GM12878 (cell line): ENCODE results near the gene TEX36. TPM values are rescaled to one million over a fixed set of nuclear protein-coding genes. Genes with fewer than 3 reads are reported as not detected.

ENCODE experiments used
- ATAC-seq: fragments of 200-7000 bp; cut with Tn5 transposase; 3 replicates; pipeline ENCODE4 v1.9.1; 2020; ENCODE audit warnings: mild to moderate bottlenecking, moderate library complexity
- BruUV-seq: library from RNA; stranded (reverse); fragments of 400-500 nt; replicated peaks from 2 replicates; lab custom pipeline; 2021; lab: Mats Ljungman, UMichigan
- CTCF ChIA-PET: fragments of 300-600 bp; sonication (Branson Sonifier 250); formaldehyde crosslinking; extraction: SDS; loops from one replicate; lab custom pipeline; 2021; ENCODE audit warnings: inconsistent platforms; lab: Yijun Ruan, JAX
- POLR2A ChIA-PET: fragments of 350-600 bp; formaldehyde crosslinking; extraction: SDS; loops from one replicate; lab custom pipeline; 2021; ENCODE audit warnings: inconsistent platforms; lab: Charles Lee
- RAD21 ChIA-PET: fragments of 300-600 bp; sonication (Branson Sonifier 250); formaldehyde crosslinking; loops from one replicate; lab custom pipeline; 2023; ENCODE audit warnings: antibody characterized with exemption; ENCODE audit not compliant: unreplicated experiment; lab: Charles Lee
- SMC1A ChIA-PET: fragments of 300-600 bp; sonication (Branson Sonifier 250); formaldehyde crosslinking; loops from one replicate; lab custom pipeline; 2023; ENCODE audit not compliant: unreplicated experiment, uncharacterized antibody; lab: Charles Lee
- DNase-seq: peaks from one replicate; pipeline ENCODE4 v3.0.0-alpha.2; 2011; ENCODE audit warnings: low read depth, low spot score
- FAIRE-seq: peaks from 3 replicates; lab custom pipeline; 2011; peaks lifted over from hg19 to GRCh38; lab: Jason Lieb, UNC
- H2AFZ ChIP-seq: 2 replicates; pipeline ENCODE4 v1.6.0; 2011; ENCODE audit warnings: low read depth, low read length, control low read depth; ENCODE audit not compliant: control insufficient read depth
- H3K27ac ChIP-seq: 2 replicates; pipeline ENCODE4 v1.5.1; 2011; ENCODE audit warnings: control low read depth; ENCODE audit not compliant: control insufficient read depth, insufficient read depth
- H3K27me3 ChIP-seq, 2 experiments: replicated peaks in 1 of 2; 2 replicates each; pipeline versions ENCODE4 v1.6.0 to v1.6.1; 2011; ENCODE audit warnings: low read length in 1 of 2; ENCODE audit not compliant: control insufficient read depth in 2 of 2, insufficient read depth in 2 of 2
- H3K36me3 ChIP-seq, 2 experiments: 2 replicates each; pipeline ENCODE4 v1.5.1; 2011; ENCODE audit warnings: low read length in 1 of 2; ENCODE audit not compliant: control insufficient read depth in 2 of 2, insufficient read depth in 2 of 2
- H3K4me1 ChIP-seq: 2 replicates; pipeline ENCODE4 v1.6.1; 2011; ENCODE audit warnings: mild to moderate bottlenecking, low read length, moderate library complexity, mixed read lengths; ENCODE audit not compliant: control insufficient read depth, insufficient read depth
- H3K4me2 ChIP-seq: 2 replicates; pipeline ENCODE4 v1.6.0; 2011; ENCODE audit warnings: control low read depth; ENCODE audit not compliant: control insufficient read depth, insufficient read depth
- H3K4me3 ChIP-seq: fragments of 200-600 bp; sonication (generic); 2 replicates; pipeline ENCODE4 v1.5.1; 2016
- H3K79me2 ChIP-seq: 2 replicates; pipeline ENCODE4 v1.6.0; 2011; ENCODE audit warnings: low read length; ENCODE audit not compliant: control insufficient read depth, insufficient read depth
- H3K9ac ChIP-seq: 2 replicates; pipeline ENCODE4 v1.8.0; 2011; ENCODE audit warnings: low read length, control low read depth, mixed read lengths; ENCODE audit not compliant: control insufficient read depth, insufficient read depth
- H3K9me3 ChIP-seq: replicated peaks from 3 replicates; pipeline ENCODE4 v1.5.1; 2011; ENCODE audit warnings: mild to moderate bottlenecking, low read length; ENCODE audit not compliant: control insufficient read depth, insufficient read depth
- H4K20me1 ChIP-seq: 2 replicates; pipeline ENCODE4 v1.6.0; 2011; ENCODE audit not compliant: control insufficient read depth, insufficient read depth
- CUX1 ChIP-seq: IDR thresholded peaks from 2 replicates; pipeline ENCODE4 v1.6.1; 2012; ENCODE audit warnings: improper control_type of control experiment, low read depth, low read length; ENCODE audit not compliant: insufficient replicate concordance
- ETV6 ChIP-seq, 2 experiments: fragments of 450-650 bp in 1 of 2; IDR thresholded peaks in 1 of 2; conservative IDR thresholded peaks in 1 of 2; 2 replicates each; pipeline ENCODE4 v1.6.1; 2014; ENCODE audit warnings: antibody characterized with exemption in 1 of 2, borderline replicate concordance in 1 of 2, low read depth in 1 of 2, mild to moderate bottlenecking in 1 of 2, moderate library complexity in 1 of 2
- FOS ChIP-seq: IDR thresholded peaks from 3 replicates; pipeline ENCODE4 v1.6.1; 2011; ENCODE audit warnings: borderline replicate concordance; ENCODE audit not compliant: insufficient read length; ENCODE audit errors: extremely low read depth
- MEF2A ChIP-seq: IDR thresholded peaks from 2 replicates; pipeline ENCODE4 v1.6.1; 2011; ENCODE audit warnings: low read depth, mild to moderate bottlenecking, low read length, moderate library complexity; ENCODE audit not compliant: insufficient read depth
- PAX5 ChIP-seq: IDR thresholded peaks from 2 replicates; pipeline ENCODE4 v1.6.1; 2011; ENCODE audit warnings: low read depth, low read length, borderline replicate concordance
- PAX8 ChIP-seq: fragments of 450-650 bp; IDR thresholded peaks from 2 replicates; pipeline ENCODE4 v1.6.1; 2017; ENCODE audit warnings: mild to moderate bottlenecking, moderate library complexity
- POLR2AphosphoS5 ChIP-seq: IDR thresholded peaks from 2 replicates; pipeline ENCODE4 v1.6.1; 2011; ENCODE audit warnings: mild to moderate bottlenecking, low read length, inconsistent platforms
- RAD51 ChIP-seq: fragments of 450-650 bp; IDR thresholded peaks from 2 replicates; pipeline ENCODE4 v1.6.1; 2016; ENCODE audit warnings: moderate library complexity, mild to moderate bottlenecking, inconsistent platforms
- ZNF207 ChIP-seq: fragments of 450-650 bp; IDR thresholded peaks from 2 replicates; pipeline ENCODE4 v1.6.1; 2014; ENCODE audit warnings: antibody characterized with exemption, mild to moderate bottlenecking, borderline replicate concordance
- ZNF217 ChIP-seq: fragments of 450-650 bp; IDR thresholded peaks from 2 replicates; pipeline ENCODE4 v1.6.1; 2017; ENCODE audit warnings: antibody characterized with exemption, mild to moderate bottlenecking
- WGBS: methylation state at CpG from one replicate; pipeline ENCODE4 v1.1.6; 2016; ENCODE audit warnings: low lambda C conversion rate; ENCODE audit not compliant: insufficient replicate concordance, insufficient coverage; ENCODE audit errors: missing lambda C conversion rate; 5-methylcytosine and 5-hydroxymethylcytosine counted together
- in situ Hi-C: fragments of 300-500 bp; cut with MboI; formaldehyde crosslinking; loops from 9 replicates; pipeline ENCODE4 v1.14.3; 2018; ENCODE audit warnings: mixed read lengths
- intact Hi-C: fragments of 100-400 bp; cut with micrococcal nuclease; formaldehyde crosslinking; loops from one replicate; pipeline ENCODE4 v1.14.2; 2022; ENCODE audit not compliant: unreplicated experiment
- polyA plus RNA-seq, 11 experiments: library from polyadenylated mRNA; depleted of rRNA in 4 of 11; unstranded in 6 of 11; stranded (reverse) in 5 of 11; fragments of >200 nt; fragmentation: Nextera tagmentation in 4 of 11; fragmentation: Illumina TruSeq in 1 of 11; extraction: Ambion mirVana in 4 of 11; extraction: Trizol in 1 of 11; gene quantifications; 1 replicate in 1 of 11; 2 replicates in 10 of 11; pipeline versions ENCODE4 v1.2.1 to v1.2.3, GENCODE V29; 2011 to 2016; ENCODE audit warnings: inconsistent platforms in 2 of 11, missing spikeins in 2 of 11, low read depth in 1 of 11
- total RNA-seq, 4 experiments: library from RNA; depleted of rRNA in 3 of 4; stranded (reverse); fragments of >200 nt in 3 of 4; fragmentation: Illumina TruSeq in 1 of 4; extraction: Trizol in 1 of 4; gene quantifications; 2 replicates each; pipeline versions ENCODE4 v1.2.1 to v1.2.3, GENCODE V29; 2013 to 2021
- TF ChIP-seq, protein P1 (sequence below): fragments of 450-650 bp; conservative IDR thresholded peaks from 2 replicates; pipeline ENCODE4 v1.6.1; 2017; ENCODE audit warnings: mild to moderate bottlenecking, moderate library complexity

Gene TEX36
- total and polyA plus RNA-seq, 10 of the 15 experiments (the other 5 are each of a cell fraction or from before 2014, with no cell fraction given): not detected

DNA sequence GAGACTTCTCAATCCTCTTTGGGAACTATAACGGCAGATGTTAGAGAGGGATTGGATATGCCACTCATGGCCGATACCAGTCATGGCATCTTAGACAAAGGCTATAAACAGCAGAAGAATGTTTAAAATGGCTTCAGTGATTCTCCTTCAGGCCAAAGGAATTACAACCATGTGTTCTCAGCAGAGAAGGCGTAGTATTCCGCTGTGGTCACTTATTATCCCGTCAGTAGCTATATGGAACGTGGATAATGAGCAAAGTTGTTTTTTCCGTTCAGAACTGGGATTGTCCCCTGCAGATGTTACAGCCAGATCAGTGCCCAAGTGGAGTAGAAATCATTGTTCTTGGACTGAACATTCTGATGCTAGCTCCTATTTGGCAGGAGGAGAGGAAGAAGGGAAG lies 43.1 kb downstream of the TEX36 start (continued):
- TF ChIP-seq CUX1 (no peak), PAX8 (no peak)

GRCh38 chr10:125638555-125638954 lies 44.4 kb downstream of the TEX36 start:
- TF ChIP-seq MEF2A (no peak), ZNF207 (no peak), POLR2AphosphoS5 (no peak), ZNF217 (no peak), RAD51 (no peak), FOS (no peak), PAX5 (no peak), ETV6 (conservative IDR thresholded peaks at IDR 0.05 in 1 of 2, IDR thresholded peaks at IDR 0.05 in 1 of 2; ENCODE audit: borderline replicate concordance in 1 of 2, low read depth in 1 of 2) (no peak)
- TF ChIP-seq, protein P1, sequence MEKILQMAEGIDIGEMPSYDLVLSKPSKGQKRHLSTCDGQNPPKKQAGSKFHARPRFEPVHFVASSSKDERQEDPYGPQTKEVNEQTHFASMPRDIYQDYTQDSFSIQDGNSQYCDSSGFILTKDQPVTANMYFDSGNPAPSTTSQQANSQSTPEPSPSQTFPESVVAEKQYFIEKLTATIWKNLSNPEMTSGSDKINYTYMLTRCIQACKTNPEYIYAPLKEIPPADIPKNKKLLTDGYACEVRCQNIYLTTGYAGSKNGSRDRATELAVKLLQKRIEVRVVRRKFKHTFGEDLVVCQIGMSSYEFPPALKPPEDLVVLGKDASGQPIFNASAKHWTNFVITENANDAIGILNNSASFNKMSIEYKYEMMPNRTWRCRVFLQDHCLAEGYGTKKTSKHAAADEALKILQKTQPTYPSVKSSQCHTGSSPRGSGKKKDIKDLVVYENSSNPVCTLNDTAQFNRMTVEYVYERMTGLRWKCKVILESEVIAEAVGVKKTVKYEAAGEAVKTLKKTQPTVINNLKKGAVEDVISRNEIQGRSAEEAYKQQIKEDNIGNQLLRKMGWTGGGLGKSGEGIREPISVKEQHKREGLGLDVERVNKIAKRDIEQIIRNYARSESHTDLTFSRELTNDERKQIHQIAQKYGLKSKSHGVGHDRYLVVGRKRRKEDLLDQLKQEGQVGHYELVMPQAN: no peak
- no peak for FAIRE-seq
- no peak overlapping the region for H3K9ac ChIP-seq
- H3K36me3 ChIP-seq: no peaks in the 10 kb centered on the region
- ChIA-PET SMC1A (no interaction called here), POLR2A (no interaction called here), CTCF (interaction anchor here (1.8 kb wide), 1 partner anchor 10 kb away, joined by 5 read pairs; no protein-coding TSS in a partner anchor), RAD21 (no interaction called here)
- 13% methylated on average over 7 of the region's 7 CpGs for WGBS
- in situ Hi-C loops: no loop called here
- H3K27me3 ChIP-seq: peaks cover 0 to 3% of the 10 kb centered on the region in 2 experiments; a peak in 1 of 4 replicates
- intact Hi-C loops: no loop called here
- no peak for ATAC-seq
- no peaks in the 10 kb centered on the region for H3K4me1 ChIP-seq
- no peak for DNase-seq
- no peak overlapping the region for H3K4me2 ChIP-seq
- H3K4me3 ChIP-seq: no peak overlapping the region
- no peaks in the 10 kb centered on the region for H3K9me3 ChIP-seq
- H3K27ac ChIP-seq: no peak overlapping the region
- H3K79me2 ChIP-seq: no peaks in the 10 kb centered on the region
- no peaks in the 10 kb centered on the region for H4K20me1 ChIP-seq
- no TSS peak for BruUV-seq
- no peak overlapping the region for H2AFZ ChIP-seq
